DND-41 (cell line): ENCODE data around the gene KIF1A.

ENCODE experiments used
- CTCF ChIP-seq: IDR thresholded peaks from 2 replicates; pipeline ENCODE4 v1.5.1; 2012; ENCODE audit warnings: borderline replicate concordance, low read length, moderate library complexity, mild to moderate bottlenecking; ENCODE audit not compliant: poor library complexity, severe bottlenecking; ENCODE audit errors: extremely low read depth
- EZH2 ChIP-seq: IDR thresholded peaks from 3 replicates; pipeline ENCODE4 v1.6.1; 2012; ENCODE audit warnings: borderline replicate concordance, low read depth, mild to moderate bottlenecking, moderate library complexity, low read length, inconsistent platforms; ENCODE audit not compliant: severe bottlenecking

GRCh38 chr2:240798327-240798905 lies 21.6 kb downstream of the KIF1A start:
- TF ChIP-seq CTCF (no peak), EZH2 (no peak)
